ENCODE measurements around the gene GDPD1. TPM values are rescaled to one million over a fixed set of nuclear protein-coding genes. Genes with fewer than 3 reads are reported as not detected.
"Not testable (repeated sequence)": the region's sequence is repeated elsewhere in the genome, so short reads cannot be mapped to it uniquely, and the experiment has no call there.

The GDPD1 gene
- total RNA-seq, 2 donors from 2014 or later: 3.4 to 5.0 TPM

DNA sequence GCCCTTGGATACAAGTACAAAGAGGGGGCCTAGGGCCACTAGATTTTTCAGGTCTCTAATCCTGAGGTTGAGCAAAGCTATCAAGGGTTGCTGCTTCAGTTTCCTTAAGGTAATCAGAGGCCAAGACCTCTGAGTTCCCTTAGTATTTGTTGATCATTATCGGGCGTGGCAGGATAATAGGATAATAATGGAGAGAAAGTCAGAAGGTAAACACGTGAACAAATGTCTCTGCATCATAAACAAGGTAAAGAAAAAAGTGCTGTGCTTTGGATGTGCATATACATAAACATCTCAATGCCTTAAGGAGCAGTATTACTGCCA lies 69.6 kb downstream of the GDPD1 start:
- TF ChIP-seq, protein P1, sequence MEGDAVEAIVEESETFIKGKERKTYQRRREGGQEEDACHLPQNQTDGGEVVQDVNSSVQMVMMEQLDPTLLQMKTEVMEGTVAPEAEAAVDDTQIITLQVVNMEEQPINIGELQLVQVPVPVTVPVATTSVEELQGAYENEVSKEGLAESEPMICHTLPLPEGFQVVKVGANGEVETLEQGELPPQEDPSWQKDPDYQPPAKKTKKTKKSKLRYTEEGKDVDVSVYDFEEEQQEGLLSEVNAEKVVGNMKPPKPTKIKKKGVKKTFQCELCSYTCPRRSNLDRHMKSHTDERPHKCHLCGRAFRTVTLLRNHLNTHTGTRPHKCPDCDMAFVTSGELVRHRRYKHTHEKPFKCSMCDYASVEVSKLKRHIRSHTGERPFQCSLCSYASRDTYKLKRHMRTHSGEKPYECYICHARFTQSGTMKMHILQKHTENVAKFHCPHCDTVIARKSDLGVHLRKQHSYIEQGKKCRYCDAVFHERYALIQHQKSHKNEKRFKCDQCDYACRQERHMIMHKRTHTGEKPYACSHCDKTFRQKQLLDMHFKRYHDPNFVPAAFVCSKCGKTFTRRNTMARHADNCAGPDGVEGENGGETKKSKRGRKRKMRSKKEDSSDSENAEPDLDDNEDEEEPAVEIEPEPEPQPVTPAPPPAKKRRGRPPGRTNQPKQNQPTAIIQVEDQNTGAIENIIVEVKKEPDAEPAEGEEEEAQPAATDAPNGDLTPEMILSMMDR (IDR thresholded peaks at IDR 0.05): no peak
- Histone ChIP-seq H3K27ac (peak overlapping the region; percentile 28), H3K9me3 (no peaks in the 10 kb centered on the region), H3K4me3 (no peak overlapping the region), H3K9ac (ENCODE audit: low read depth in 2 of 2, low read length in 2 of 2) (no peak overlapping the region), H3K27me3 (no peaks in the 10 kb centered on the region), H3K4me1 (peaks cover 6% of the 10 kb centered on the region), H3K36me3 (no peaks in the 10 kb centered on the region)
- no peak for DNase-seq
- intact Hi-C loops (cut with DNase I): no loop called here

GRCh38 chr17:59290302-59290998 lies 70.1 kb downstream of the GDPD1 start:
- H3K36me3 ChIP-seq; H3K9ac ChIP-seq (ENCODE audit: low read depth in 2 of 2, low read length in 2 of 2); intact Hi-C loops (cut with DNase I); H3K4me1 ChIP-seq; H3K9me3 ChIP-seq; H3K4me3 ChIP-seq; H3K27me3 ChIP-seq: not testable (repeated sequence)
- peak; percentile 57 for DNase-seq
- H3K27ac ChIP-seq: peak overlapping the region; percentile 28

GRCh38 chr17:59292174-59292523 lies 71.8 kb downstream of the GDPD1 start:
- no peaks in the 10 kb centered on the region for H3K36me3 ChIP-seq

GRCh38 chr17:59296190-59296589 lies 75.9 kb downstream of the GDPD1 start:
- intact Hi-C loops (cut with DNase I): no loop called here
- Histone ChIP-seq H3K27ac (no peak overlapping the region), H3K9ac (ENCODE audit: low read depth in 2 of 2, low read length in 2 of 2) (no peak overlapping the region), H3K4me3 (no peak overlapping the region), H3K27me3 (no peaks in the 10 kb centered on the region), H3K9me3 (no peaks in the 10 kb centered on the region), H3K36me3 (no peaks in the 10 kb centered on the region), H3K4me1 (no peaks in the 10 kb centered on the region)
- no peak for DNase-seq
- TF ChIP-seq, protein P1 (IDR thresholded peaks at IDR 0.05): no peak

More at GRCh38 chr17:59292174-59292523, 71.8 kb downstream of the GDPD1 start:
- no peak overlapping the region for H3K27ac ChIP-seq
- no peak overlapping the region for H3K9ac ChIP-seq (ENCODE audit: low read depth in 2 of 2, low read length in 2 of 2)
- peaks cover 6% of the 10 kb centered on the region for H3K4me1 ChIP-seq
- H3K9me3 ChIP-seq: no peaks in the 10 kb centered on the region
- no peak overlapping the region for H3K4me3 ChIP-seq
- DNase-seq: no peak
- TF ChIP-seq, protein P1 (IDR thresholded peaks at IDR 0.05): no peak
- intact Hi-C loops (cut with DNase I): no loop called here
- H3K27me3 ChIP-seq: no peaks in the 10 kb centered on the region

DNA sequence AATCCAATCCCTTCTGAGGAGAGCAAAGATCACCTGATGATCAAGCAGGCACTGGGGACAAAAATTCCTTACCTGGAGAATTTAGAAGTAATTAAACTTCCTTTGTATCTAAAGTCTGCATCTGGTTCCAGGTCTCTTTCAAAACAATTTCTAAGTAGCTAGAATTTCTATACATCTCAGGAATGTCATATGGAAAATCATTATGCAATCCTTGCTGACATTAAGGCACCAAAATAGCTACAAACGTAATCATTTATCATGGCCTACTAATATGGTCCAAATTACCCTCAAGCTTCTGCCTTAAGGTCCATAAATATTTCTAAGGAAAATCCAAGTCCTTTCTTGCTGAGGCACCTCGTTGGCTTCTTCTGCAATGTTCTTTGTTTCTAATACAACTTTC lies 78.2 kb downstream of the GDPD1 start:
- intact Hi-C loops (cut with DNase I): no loop called here
- DNase-seq: no peak
- Histone ChIP-seq H3K27ac (no peak overlapping the region), H3K9me3 (no peaks in the 10 kb centered on the region), H3K4me3 (no peak overlapping the region), H3K9ac (ENCODE audit: low read depth in 2 of 2, low read length in 2 of 2) (no peak overlapping the region), H3K4me1 (no peaks in the 10 kb centered on the region), H3K27me3 (no peaks in the 10 kb centered on the region), H3K36me3 (no peaks in the 10 kb centered on the region)
- TF ChIP-seq, protein P1 (IDR thresholded peaks at IDR 0.05): no peak

DNA sequence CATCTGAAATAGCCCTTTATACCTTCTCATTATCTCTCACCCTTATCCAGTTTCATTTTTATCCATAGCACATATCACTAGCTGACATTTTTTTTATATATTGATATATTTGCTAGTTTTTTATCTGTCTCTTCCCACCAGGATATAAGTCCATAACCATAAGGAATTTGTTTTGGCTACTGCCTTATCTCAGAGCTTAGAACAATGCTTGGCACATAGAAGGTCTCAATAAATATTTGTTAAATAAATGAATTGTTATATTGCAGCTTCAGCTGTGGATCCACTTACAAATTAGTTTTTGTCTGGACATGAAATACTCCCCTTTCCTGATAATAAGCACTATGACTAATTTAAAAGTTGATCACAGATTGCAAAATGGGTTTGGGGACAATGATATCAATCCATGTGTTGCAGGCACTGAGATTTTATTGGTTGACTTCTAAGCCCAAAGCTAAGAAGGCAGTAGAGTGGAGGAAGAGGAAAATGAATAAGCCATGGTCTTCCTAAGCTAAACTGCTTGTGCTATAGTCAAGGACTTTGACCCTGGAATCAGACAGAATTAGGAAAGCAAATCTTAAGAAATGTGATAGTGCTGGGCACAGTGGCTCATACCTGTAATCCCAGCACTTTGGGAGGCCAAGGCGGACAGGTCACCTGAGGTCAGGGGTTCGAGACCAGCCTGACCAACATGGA lies 79.2 kb downstream of the GDPD1 start:
- intact Hi-C loops (cut with DNase I): loop anchor here (10.0 kb wide), 1 partner anchor 255 kb away; no protein-coding TSS in a partner anchor
- TF ChIP-seq, protein P1 (IDR thresholded peaks at IDR 0.05): no peak
- Histone ChIP-seq H3K36me3 (no peaks in the 10 kb centered on the region), H3K9me3 (no peaks in the 10 kb centered on the region), H3K27ac (peak overlapping the region; percentile 8), H3K4me3 (no peak overlapping the region), H3K9ac (ENCODE audit: low read depth in 2 of 2, low read length in 2 of 2) (peak overlapping the region in 1 of 2 donors; percentile 2), H3K27me3 (no peaks in the 10 kb centered on the region), H3K4me1 (no peaks in the 10 kb centered on the region)
- no peak for DNase-seq
